K562 (cell line): ENCODE results near the gene PNPO. TPM values are rescaled to one million over a fixed set of nuclear protein-coding genes. Genes with fewer than 3 reads are reported as not detected.
A peak's percentile ranks its signal among the peaks of the same experiment; 100 is the strongest.

Experiments used
- ADNP ChIP-seq: fragments of 200-800 bp; sonication (Bioruptor generic); IDR thresholded peaks from 2 replicates; pipeline ENCODE4 v1.6.1; 2016; ENCODE audit warnings: missing genetic modification characterization, missing compliant biosample characterization
- ELF2 ChIP-seq: fragments of 250-450 bp; sonication (Bioruptor Pico); IDR thresholded peaks from 2 replicates; pipeline ENCODE4 v1.5.0; 2021; ENCODE audit warnings: mild to moderate bottlenecking
- HDAC2 ChIP-seq: fragments of 450-650 bp; IDR thresholded peaks from 2 replicates; pipeline ENCODE4 v1.6.1; 2016; ENCODE audit warnings: mild to moderate bottlenecking
- HLTF ChIP-seq: fragments of 450-650 bp; IDR thresholded peaks from 2 replicates; pipeline ENCODE4 v1.6.1; 2016
- MECOM ChIP-seq: fragments of 250-450 bp; sonication (Bioruptor Pico); IDR thresholded peaks from 2 replicates; pipeline ENCODE4 v1.8.0; 2022; ENCODE audit warnings: inconsistent platforms
- MLLT1 ChIP-seq, 2 experiments: fragments of 450-650 bp; IDR thresholded peaks; 2 replicates each; pipeline ENCODE4 v1.6.1; 2016
- MYC ChIP-seq, 2 experiments: fragments of 250-450 bp in 1 of 2; sonication (Bioruptor Pico) in 1 of 2; IDR thresholded peaks; 2 replicates each; pipeline versions ENCODE4 v1.5.1 to v1.6.1; 2012 to 2021; ENCODE audit warnings: low read depth in 2 of 2, borderline replicate concordance in 1 of 2, improper control_type of control experiment in 1 of 2, low read length in 1 of 2, mild to moderate bottlenecking in 1 of 2, moderate library complexity in 1 of 2
- NFE2 ChIP-seq: IDR thresholded peaks from 2 replicates; pipeline ENCODE4 v1.6.1; 2014; ENCODE audit warnings: antibody characterized with exemption, low read depth
- NR2F6 ChIP-seq: fragments of 450-650 bp; formaldehyde crosslinking; IDR thresholded peaks from 2 replicates; pipeline ENCODE4 v1.4.0; 2020; ENCODE audit warnings: mild to moderate bottlenecking
- RREB1 ChIP-seq: fragments of 250-450 bp; sonication (Bioruptor Pico); IDR thresholded peaks from 2 replicates; pipeline ENCODE4 v1.4.0; 2020
- YY1 ChIP-seq, 3 experiments: IDR thresholded peaks; 2 replicates each; pipeline ENCODE4 v1.6.1; 2011; ENCODE audit warnings: low read length in 2 of 3, mild to moderate bottlenecking in 2 of 3, moderate library complexity in 2 of 3, borderline replicate concordance in 1 of 3, control low read depth in 1 of 3, low read depth in 1 of 3; ENCODE audit not compliant: insufficient read depth in 3 of 3, insufficient replicate concordance in 2 of 3, control insufficient read depth in 1 of 3, insufficient read length in 1 of 3; ENCODE audit errors: extremely low read depth in 1 of 3
- ZFP36 ChIP-seq: fragments of 150-350 bp; IDR thresholded peaks from 2 replicates; pipeline ENCODE4 v1.6.1; 2018; ENCODE audit warnings: low read length, low read depth; ENCODE audit not compliant: partially characterized antibody
- ZNF384 ChIP-seq: IDR thresholded peaks from 2 replicates; pipeline ENCODE4 v1.6.1; 2012; ENCODE audit warnings: low read depth, low read length, improper control_type of control experiment
- ZNF507 ChIP-seq: conservative IDR thresholded peaks from 2 replicates; pipeline ENCODE4 v1.6.1; 2017; ENCODE audit warnings: missing genetic modification characterization, missing compliant biosample characterization
- ZNF609 ChIP-seq: sonication (generic); formaldehyde crosslinking; IDR thresholded peaks from 2 replicates; pipeline ENCODE4 v1.8.1; 2023; ENCODE audit warnings: missing genetic modification reagents, mild to moderate bottlenecking, borderline replicate concordance
- polyA plus RNA-seq, 8 experiments: library from polyadenylated mRNA; depleted of rRNA in 4 of 8; stranded (reverse) in 5 of 8; unstranded in 3 of 8; fragments of >200 nt; fragmentation: Nextera tagmentation in 2 of 8; fragmentation: Illumina TruSeq in 1 of 8; extraction: Ambion mirVana in 2 of 8; extraction: Trizol in 1 of 8; gene quantifications; 2 replicates each; pipeline versions ENCODE4 v1.2.1 to v1.2.3, GENCODE V29; 2011 to 2014; ENCODE audit warnings: inconsistent platforms in 1 of 8, missing spikeins in 1 of 8
- total RNA-seq, 7 experiments: library from RNA; depleted of rRNA in 6 of 7; stranded (reverse); fragments of >200 nt in 6 of 7; fragmentation: Illumina TruSeq in 2 of 7; extraction: Trizol in 2 of 7; gene quantifications; 2 replicates each; pipeline versions ENCODE4 v1.2.1 to v1.2.3, GENCODE V29; 2011 to 2021; ENCODE audit warnings: low replicate concordance in 1 of 7
- TF ChIP-seq, protein P1 (sequence below): sonication (generic); formaldehyde crosslinking; IDR thresholded peaks from 2 replicates; pipeline ENCODE4 v1.9.0; 2022; ENCODE audit warnings: mild to moderate bottlenecking, missing genetic modification reagents

PNPO gene
- total and polyA plus RNA-seq, 9 of the 15 experiments (the other 6 are each of a cell fraction or from before 2014, with no cell fraction given), result 16.6 to 39.0 (median 27.4) TPM

DNA sequence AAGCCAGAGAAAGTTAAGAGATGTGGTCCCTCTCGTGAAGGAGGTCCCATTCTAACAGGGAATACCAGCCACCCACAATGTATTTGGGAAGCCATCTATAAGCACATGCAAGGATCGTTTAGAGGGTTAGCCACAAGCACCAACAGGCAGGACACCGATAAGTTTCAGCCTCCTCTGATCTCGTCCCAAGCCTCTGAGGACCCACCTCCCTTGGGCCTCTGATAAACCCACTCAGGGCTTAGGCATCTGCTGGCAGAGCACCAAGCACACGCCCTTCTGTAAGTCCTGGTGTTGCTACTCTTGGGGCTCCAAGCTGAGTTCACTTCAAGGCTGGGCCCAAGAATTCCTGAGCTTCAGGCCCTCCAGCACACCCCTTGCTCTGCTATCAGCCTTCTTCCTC is 5.4 kb upstream of the PNPO start (continued):
- TF ChIP-seq RREB1 (CRISPR knock-in tag), result no peak
- no peak for TF ChIP-seq NFE2
- TF ChIP-seq ZFP36, result no peak
- TF ChIP-seq ADNP (tag), result no peak
- no peak for TF ChIP-seq ELF2 (CRISPR knock-in tag)
- peak in 1 of 3 experiments; percentile 46 for TF ChIP-seq YY1 (IDR thresholded peaks at IDR 0.05; ENCODE audit: borderline replicate concordance in 1 of 3, control insufficient read depth in 1 of 3, extremely low read depth in 1 of 3, insufficient read depth in 3 of 3, insufficient read length in 1 of 3, insufficient replicate concordance in 2 of 3, low read depth in 1 of 3, low read length in 2 of 3)
- TF ChIP-seq MECOM, result no peak
- TF ChIP-seq ZNF609 (CRISPR knock-in tag), result no peak
- no peak for TF ChIP-seq ZNF507 (tag)
- no peak for TF ChIP-seq MLLT1 (IDR thresholded peaks at IDR 0.05)
- TF ChIP-seq, protein P1, sequence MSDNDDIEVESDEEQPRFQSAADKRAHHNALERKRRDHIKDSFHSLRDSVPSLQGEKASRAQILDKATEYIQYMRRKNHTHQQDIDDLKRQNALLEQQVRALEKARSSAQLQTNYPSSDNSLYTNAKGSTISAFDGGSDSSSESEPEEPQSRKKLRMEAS (CRISPR knock-in tag), result peak; percentile 22; the same call in 1 of the 2 replicates
- TF ChIP-seq ZNF384, result no peak
- TF ChIP-seq MYC (IDR thresholded peaks at IDR 0.05; ENCODE audit: low read depth, low read length), result peak; percentile 23; the same call in 1 of the 2 replicates
- TF ChIP-seq MYC (CRISPR knock-in tag; IDR thresholded peaks at IDR 0.05; ENCODE audit: borderline replicate concordance, low read depth), result no peak
- TF ChIP-seq NR2F6 (CRISPR knock-in tag), result no peak
- TF ChIP-seq HDAC2, result 0 out of 2 replicates have a peak, but pooled peaks have one; percentile 23
- TF ChIP-seq HLTF, result no peak
